HCT116 (cell line): Measurements from ENCODE around the gene DAP.

Source experiments
- ELF1 ChIP-seq: IDR thresholded peaks from 2 replicates; pipeline ENCODE4 v1.6.1; 2012; ENCODE audit warnings: low read depth, borderline replicate concordance
- EZH2 ChIP-seq: fragments of 200-600 bp; sonication (generic); IDR thresholded peaks from 2 replicates; pipeline ENCODE4 v1.6.1; 2017; ENCODE audit warnings: antibody characterized with exemption, mixed run types
- FOSL1 ChIP-seq: IDR thresholded peaks from 2 replicates; pipeline ENCODE4 v1.6.1; 2012; ENCODE audit warnings: low read depth
- JUND ChIP-seq: IDR thresholded peaks from 2 replicates; pipeline ENCODE4 v1.6.1; 2012
- MAX ChIP-seq: IDR thresholded peaks from 2 replicates; pipeline ENCODE4 v1.6.1; 2012
- POLR2A ChIP-seq: IDR thresholded peaks from 2 replicates; pipeline ENCODE4 v1.7.0; 2011; ENCODE audit warnings: borderline replicate concordance; ENCODE audit not compliant: insufficient read depth, insufficient read length; ENCODE audit errors: extremely low read depth
- RAD21 ChIP-seq: IDR thresholded peaks from 2 replicates; pipeline ENCODE4 v1.6.1; 2012; ENCODE audit warnings: low read depth, mild to moderate bottlenecking
- SRF ChIP-seq: IDR thresholded peaks from 2 replicates; pipeline ENCODE4 v1.6.1; 2012; ENCODE audit warnings: low read depth
- ZFX ChIP-seq: fragments of 450-650 bp; IDR thresholded peaks from 2 replicates; pipeline ENCODE4 v1.6.1; 2017
- ZNF274 ChIP-seq: fragments of 200-500 bp; sonication (Bioruptor generic); IDR thresholded peaks from 2 replicates; pipeline ENCODE4 v1.6.1; 2014; ENCODE audit warnings: mild to moderate bottlenecking, low read depth, low read length, inconsistent platforms
- TF ChIP-seq, protein P1 (sequence below), 3 experiments: fragments of 200-600 bp in 1 of 3; sonication (generic) in 1 of 3; IDR thresholded peaks in 2 of 3; conservative IDR thresholded peaks in 1 of 3; 2 replicates each; pipeline ENCODE4 v1.5.1; 2012 to 2017; ENCODE audit warnings: low read depth in 2 of 3, low read length in 2 of 3, antibody characterized with exemption in 1 of 3, borderline replicate concordance in 1 of 3, control low read depth in 1 of 3, mild to moderate bottlenecking in 1 of 3, mixed read lengths in 1 of 3, mixed run types in 1 of 3, moderate library complexity in 1 of 3; ENCODE audit not compliant: insufficient read depth in 1 of 3
- TF ChIP-seq, protein P2 (sequence below): IDR thresholded peaks from 2 replicates; pipeline ENCODE4 v1.6.1; 2012; ENCODE audit warnings: low read depth

- TF ChIP-seq RAD21 (no peak), MAX (no peak), JUND (no peak), POLR2A (no peak), EZH2 (no peak), ZNF274 (no peak), ZFX (no peak), ELF1 (no peak), FOSL1 (no peak), SRF (no peak)
- TF ChIP-seq, protein P1, sequence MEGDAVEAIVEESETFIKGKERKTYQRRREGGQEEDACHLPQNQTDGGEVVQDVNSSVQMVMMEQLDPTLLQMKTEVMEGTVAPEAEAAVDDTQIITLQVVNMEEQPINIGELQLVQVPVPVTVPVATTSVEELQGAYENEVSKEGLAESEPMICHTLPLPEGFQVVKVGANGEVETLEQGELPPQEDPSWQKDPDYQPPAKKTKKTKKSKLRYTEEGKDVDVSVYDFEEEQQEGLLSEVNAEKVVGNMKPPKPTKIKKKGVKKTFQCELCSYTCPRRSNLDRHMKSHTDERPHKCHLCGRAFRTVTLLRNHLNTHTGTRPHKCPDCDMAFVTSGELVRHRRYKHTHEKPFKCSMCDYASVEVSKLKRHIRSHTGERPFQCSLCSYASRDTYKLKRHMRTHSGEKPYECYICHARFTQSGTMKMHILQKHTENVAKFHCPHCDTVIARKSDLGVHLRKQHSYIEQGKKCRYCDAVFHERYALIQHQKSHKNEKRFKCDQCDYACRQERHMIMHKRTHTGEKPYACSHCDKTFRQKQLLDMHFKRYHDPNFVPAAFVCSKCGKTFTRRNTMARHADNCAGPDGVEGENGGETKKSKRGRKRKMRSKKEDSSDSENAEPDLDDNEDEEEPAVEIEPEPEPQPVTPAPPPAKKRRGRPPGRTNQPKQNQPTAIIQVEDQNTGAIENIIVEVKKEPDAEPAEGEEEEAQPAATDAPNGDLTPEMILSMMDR (IDR thresholded peaks at IDR 0.05 in 2 of 3, conservative IDR thresholded peaks at IDR 0.05 in 1 of 3; ENCODE audit: borderline replicate concordance in 1 of 3, insufficient read depth in 1 of 3, low read depth in 2 of 3, low read length in 2 of 3), result no peak
- TF ChIP-seq, protein P2, sequence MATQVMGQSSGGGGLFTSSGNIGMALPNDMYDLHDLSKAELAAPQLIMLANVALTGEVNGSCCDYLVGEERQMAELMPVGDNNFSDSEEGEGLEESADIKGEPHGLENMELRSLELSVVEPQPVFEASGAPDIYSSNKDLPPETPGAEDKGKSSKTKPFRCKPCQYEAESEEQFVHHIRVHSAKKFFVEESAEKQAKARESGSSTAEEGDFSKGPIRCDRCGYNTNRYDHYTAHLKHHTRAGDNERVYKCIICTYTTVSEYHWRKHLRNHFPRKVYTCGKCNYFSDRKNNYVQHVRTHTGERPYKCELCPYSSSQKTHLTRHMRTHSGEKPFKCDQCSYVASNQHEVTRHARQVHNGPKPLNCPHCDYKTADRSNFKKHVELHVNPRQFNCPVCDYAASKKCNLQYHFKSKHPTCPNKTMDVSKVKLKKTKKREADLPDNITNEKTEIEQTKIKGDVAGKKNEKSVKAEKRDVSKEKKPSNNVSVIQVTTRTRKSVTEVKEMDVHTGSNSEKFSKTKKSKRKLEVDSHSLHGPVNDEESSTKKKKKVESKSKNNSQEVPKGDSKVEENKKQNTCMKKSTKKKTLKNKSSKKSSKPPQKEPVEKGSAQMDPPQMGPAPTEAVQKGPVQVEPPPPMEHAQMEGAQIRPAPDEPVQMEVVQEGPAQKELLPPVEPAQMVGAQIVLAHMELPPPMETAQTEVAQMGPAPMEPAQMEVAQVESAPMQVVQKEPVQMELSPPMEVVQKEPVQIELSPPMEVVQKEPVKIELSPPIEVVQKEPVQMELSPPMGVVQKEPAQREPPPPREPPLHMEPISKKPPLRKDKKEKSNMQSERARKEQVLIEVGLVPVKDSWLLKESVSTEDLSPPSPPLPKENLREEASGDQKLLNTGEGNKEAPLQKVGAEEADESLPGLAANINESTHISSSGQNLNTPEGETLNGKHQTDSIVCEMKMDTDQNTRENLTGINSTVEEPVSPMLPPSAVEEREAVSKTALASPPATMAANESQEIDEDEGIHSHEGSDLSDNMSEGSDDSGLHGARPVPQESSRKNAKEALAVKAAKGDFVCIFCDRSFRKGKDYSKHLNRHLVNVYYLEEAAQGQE, result no peak
These were observed 89.7 kb downstream of the DAP start for GRCh38 chr5:10671041-10672008.
